ENCODE results near the gene EDRF1. TPM values are rescaled to one million over a fixed set of nuclear protein-coding genes. Genes with fewer than 3 reads are reported as not detected.

Gene EDRF1
- total RNA-seq, 4 donors from 2014 or later, result 4.3 to 21.2 (median 15.6) TPM

DNA sequence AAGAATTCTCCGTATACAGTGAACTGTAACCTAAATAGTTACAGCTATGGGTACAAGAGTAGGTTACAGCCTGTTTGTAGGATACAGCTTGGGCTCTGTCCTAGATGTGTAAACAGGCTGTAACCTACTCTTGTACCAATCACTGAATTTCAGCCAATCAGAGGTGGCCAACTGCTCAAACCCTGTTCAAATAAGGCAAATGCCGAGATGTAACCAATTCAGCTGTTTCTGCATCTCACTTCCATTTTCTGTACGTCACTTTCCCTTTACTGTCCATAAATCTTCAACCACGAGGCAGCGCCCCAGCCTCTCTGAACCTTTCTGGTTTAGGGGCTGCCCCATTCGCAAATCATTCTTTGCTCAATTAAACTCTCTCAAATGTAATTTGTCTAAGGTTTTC is 64.4 kb downstream of the EDRF1 start:
- 75 to 88% methylated on average over 6 of the region's 6 CpGs for WGBS, 2 donors
- Histone ChIP-seq H3K36me3 (peaks cover 0 to 12% (median 5%) of the 10 kb centered on the region in 3 donors), H3K27ac (no peak overlapping the region), H3K9me3 (no peaks in the 10 kb centered on the region), H3K4me3 (no peak overlapping the region), H3K27me3 (no peaks in the 10 kb centered on the region), H3K4me1 (no peaks in the 10 kb centered on the region)
- intact Hi-C loops (cut with DNase I), result no loop called here
- TF ChIP-seq POLR2A (IDR thresholded peaks at IDR 0.05), result no peak
- TF ChIP-seq, protein P1, sequence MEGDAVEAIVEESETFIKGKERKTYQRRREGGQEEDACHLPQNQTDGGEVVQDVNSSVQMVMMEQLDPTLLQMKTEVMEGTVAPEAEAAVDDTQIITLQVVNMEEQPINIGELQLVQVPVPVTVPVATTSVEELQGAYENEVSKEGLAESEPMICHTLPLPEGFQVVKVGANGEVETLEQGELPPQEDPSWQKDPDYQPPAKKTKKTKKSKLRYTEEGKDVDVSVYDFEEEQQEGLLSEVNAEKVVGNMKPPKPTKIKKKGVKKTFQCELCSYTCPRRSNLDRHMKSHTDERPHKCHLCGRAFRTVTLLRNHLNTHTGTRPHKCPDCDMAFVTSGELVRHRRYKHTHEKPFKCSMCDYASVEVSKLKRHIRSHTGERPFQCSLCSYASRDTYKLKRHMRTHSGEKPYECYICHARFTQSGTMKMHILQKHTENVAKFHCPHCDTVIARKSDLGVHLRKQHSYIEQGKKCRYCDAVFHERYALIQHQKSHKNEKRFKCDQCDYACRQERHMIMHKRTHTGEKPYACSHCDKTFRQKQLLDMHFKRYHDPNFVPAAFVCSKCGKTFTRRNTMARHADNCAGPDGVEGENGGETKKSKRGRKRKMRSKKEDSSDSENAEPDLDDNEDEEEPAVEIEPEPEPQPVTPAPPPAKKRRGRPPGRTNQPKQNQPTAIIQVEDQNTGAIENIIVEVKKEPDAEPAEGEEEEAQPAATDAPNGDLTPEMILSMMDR (IDR thresholded peaks at IDR 0.05), result no peak
- DNase-seq, result no peak

DNA sequence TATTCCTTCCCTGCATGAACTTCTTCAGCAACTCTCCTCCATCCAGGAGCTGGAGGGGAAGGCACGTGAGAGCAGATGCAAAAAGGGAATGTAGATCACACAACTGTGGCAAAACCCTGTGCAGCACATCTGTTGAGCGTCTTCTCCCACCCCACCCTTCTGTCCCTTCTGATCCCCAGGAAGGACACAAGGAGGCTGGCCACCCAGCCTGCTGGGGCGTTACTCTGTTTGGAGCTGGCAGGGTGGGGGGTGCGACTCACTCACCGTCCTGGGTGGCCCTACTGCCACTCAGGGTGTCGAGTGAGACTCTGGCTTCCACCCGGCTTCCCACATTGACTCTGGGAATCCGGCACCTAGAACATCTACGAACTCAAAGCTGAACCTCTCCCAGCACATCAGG is 66.3 kb downstream of the EDRF1 start:
- H3K4me3 ChIP-seq, result no peak overlapping the region
- no peak for TF ChIP-seq POLR2A (IDR thresholded peaks at IDR 0.05)
- TF ChIP-seq, protein P1 (IDR thresholded peaks at IDR 0.05), result no peak
- H3K36me3 ChIP-seq, result peaks cover 0 to 23% (median 7%) of the 10 kb centered on the region in 3 donors
- intact Hi-C loops (cut with DNase I), result no loop called here
- no peaks in the 10 kb centered on the region for H3K9me3 ChIP-seq
- WGBS, 2 donors, result 77 to 92% methylated on average over 7 to 9 of the region's 9 CpGs
- no peaks in the 10 kb centered on the region for H3K27me3 ChIP-seq
- no peaks in the 10 kb centered on the region for H3K4me1 ChIP-seq
- no peak overlapping the region for H3K27ac ChIP-seq
- no peak for DNase-seq

DNA sequence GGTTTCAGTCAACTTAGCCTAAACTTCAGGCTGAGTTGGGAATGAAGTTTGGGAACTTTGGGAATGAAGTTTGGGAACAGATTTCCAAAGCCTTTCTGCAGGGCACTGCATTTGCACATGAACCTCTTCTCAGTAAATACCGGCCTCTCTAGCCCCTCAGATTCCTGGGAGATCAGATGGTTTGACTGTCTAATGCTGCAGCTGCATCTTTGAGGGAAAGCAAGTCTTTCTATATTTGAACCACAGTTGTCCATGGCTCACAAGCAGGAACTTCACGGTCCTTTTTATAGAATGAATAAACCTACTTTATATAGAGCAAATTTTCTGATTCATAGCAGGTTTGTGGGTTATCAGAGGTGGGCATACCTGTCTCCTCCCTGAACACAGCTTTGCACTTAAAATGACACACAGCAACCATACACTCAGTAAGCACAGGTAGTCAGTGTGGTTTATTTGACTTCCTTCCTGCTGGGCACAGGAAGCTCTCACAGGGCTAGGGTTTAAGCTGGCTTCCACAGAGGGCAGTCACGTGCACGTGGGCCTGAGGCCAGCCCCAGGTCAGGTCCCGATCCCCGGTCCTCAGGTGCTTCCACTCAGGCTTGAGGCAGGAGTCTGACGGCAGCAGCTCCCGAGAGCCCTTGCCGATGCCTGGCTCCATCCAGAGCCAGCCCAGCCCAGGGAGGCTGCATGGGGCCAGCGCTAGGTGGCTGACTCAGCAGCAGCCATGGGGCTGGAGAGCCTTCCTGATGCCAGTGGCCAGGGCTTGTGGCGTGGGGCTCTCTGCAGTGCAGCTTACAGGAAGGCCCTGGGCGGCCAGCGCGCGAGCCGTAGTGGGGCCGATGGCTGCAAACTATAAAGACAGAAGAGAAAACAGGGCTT is 68.9 kb downstream of the EDRF1 start:
- peaks cover 0 to 46% (median 10%) of the 10 kb centered on the region in 3 donors for H3K36me3 ChIP-seq
- H3K27ac ChIP-seq, result no peak overlapping the region

DNA sequence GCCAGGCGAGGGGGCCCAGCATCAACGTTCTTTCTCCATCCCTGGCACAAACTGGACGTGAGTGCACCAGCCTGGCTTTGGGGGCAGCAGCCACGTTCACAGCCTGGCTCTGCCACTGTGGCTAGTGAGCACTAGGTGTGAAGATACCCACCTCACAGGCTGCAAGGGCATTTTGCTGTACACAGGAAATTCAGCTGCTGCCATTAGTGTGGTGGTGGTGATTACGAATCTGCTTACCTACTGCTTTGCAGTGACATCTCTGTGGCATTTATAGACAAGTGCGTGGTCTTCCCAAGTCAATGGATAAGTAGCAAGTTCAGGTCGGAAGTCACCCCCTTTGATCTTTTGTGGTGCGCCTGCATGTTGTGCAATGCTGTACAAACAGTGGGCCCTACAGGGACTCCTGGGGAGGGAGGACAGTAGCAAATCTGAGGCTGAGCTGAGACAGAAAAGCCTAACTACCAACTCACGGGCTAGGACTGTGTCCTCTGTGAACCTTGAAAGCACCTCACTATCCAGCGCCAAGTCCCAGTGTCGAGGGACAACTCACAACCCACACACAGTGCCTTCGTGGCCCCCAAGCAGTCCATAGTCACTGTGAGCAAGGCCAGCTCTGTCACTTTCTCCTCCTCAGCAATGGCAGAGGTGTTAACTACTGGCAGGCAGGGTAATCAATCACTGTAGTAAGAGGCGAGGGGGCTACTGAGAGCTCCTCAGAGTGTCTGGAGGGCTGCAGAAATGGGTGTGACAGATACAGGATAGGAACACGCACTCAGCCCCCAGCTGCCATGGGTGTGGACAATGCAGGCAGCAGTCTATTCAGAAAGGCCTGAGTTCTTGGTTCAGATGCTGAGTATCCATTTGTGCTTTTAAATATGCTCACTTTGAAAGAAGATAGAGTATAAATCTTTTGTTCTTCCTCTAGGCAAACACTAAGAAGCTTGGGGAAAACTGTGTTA is 73.1 kb downstream of the EDRF1 start:
- Histone ChIP-seq H3K4me3 (no peak overlapping the region), H3K9me3 (no peaks in the 10 kb centered on the region), H3K4me1 (no peaks in the 10 kb centered on the region), H3K27me3 (no peaks in the 10 kb centered on the region), H3K27ac (no peak overlapping the region), H3K36me3 (peaks cover 0 to 89% (median 16%) of the 10 kb centered on the region in 3 donors)
- WGBS, 2 donors, result 88 to 91% methylated on average over 8 to 10 of the region's 14 CpGs
- intact Hi-C loops (cut with DNase I), result no loop called here
- DNase-seq, result no peak
- TF ChIP-seq, protein P1 (IDR thresholded peaks at IDR 0.05), result no peak
- TF ChIP-seq POLR2A (IDR thresholded peaks at IDR 0.05), result no peak

More for the DNA sequence above, 68.9 kb downstream of the EDRF1 start:
- Histone ChIP-seq H3K4me1 (no peaks in the 10 kb centered on the region), H3K4me3 (no peak overlapping the region), H3K9me3 (no peaks in the 10 kb centered on the region), H3K27me3 (no peaks in the 10 kb centered on the region)
- DNase-seq, result no peak
- 75 to 88% methylated on average over 2 to 4 of the region's 17 CpGs for WGBS, 2 donors
- TF ChIP-seq, protein P1 (IDR thresholded peaks at IDR 0.05), result no peak
- no peak for TF ChIP-seq POLR2A (IDR thresholded peaks at IDR 0.05)
- intact Hi-C loops (cut with DNase I), result no loop called here

Measured in esophagus squamous epithelium (tissue), 5 donors.